HuH-7.5 (cell line): ENCODE measurements around the gene ERC2.

Source experiments
- DNase-seq: peaks from one replicate; pipeline ENCODE4 v3.0.0; 2011; ENCODE audit warnings: low spot score

ERC2 gene

DNA sequence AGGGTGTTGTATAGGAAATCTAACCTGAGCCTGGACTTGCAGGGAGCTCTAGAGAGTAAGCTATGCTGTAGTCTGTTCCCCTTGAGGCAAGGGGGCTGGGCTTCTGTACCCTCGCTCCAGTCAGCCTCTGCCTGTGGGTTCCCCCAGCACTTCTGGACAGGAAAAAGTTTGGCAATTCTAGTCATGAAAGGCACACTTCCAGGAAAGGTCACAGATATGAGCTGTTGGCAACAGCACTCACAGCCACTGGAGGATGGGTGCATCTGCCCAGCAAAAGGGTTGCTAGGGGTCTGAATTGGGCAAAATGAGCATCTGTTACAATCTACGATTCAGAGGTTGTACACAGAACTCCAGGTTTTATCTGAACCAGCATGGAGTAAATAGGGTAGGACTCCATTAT is 281.2 kb downstream of the ERC2 start:
- no peak for DNase-seq

DNA sequence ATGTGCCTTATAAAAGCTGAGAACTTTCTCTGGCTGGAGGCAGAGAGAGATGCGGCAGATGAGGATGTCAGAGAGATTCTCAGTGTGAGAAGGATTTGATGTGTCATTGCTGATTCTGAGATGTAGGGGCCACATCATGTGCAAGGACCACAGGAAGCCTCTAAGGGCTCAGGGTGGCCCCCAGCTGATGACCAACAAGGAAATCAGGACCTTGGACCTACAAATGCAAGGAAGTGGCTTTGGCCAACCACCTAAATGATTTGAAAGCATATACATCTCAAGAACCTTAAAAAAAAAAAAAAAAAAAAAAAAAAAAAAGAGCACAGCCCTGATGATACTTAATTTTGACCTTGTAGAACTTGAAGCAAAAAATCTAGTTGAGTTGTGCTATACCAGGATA is 282.4 kb downstream of the ERC2 start:
- no peak for DNase-seq

DNA sequence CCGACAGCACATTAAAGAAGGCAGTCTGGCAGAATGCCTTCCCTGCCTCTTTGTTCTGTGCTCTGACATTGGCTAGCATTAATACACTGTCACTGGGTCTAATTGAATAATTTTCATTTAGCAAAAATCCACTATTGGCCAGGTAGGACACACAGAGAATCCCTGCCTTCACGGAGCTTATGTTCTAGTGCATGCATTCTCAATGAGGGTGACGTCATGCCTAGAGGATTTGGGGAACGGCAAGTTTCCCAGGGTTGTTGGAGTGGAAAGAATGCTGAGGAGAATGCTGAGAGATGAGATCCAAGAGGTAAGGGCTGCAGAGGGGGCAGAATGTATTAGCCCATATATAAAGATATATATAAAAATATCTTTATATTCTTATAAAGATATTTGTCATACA is 284.7 kb downstream of the ERC2 start:
- no peak for DNase-seq

DNA sequence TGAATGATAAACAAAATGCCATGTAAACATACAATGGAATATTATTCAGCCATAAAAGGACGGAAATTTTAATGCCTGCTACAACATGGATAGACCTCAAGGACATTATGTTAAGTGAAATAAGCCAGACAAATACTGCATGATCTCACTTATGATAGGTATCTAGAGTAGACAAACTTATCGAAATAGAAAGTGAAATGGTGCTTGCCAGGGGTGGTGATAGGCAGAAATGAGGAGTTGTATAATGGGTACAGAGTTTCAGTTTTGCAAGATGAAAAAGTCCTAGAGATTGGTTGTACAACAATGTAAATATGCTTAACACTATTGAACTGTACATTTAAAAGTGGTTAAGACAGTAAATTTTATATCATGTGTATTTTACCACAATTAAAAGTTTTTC is 287.8 kb downstream of the ERC2 start:
- no peak for DNase-seq

DNA sequence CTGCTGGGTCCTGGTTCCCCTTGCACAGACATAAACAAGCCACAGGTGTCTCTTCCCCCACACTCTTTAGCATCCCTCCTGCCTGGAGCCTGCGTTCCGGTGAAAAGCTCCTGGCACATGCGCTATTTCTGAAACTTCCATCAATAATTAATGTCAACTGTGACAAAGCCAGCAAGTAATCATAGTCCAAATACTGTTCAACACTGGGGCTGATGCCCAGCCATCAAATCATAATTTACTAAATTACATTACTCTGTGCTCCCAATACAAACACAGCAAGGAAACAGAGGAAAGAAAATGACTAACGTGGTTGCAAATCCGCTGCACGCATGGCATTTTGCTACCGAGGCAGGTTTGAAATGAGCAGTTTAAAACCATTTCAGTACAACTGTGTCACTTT is 294.7 kb downstream of the ERC2 start:
- no peak for DNase-seq

DNA sequence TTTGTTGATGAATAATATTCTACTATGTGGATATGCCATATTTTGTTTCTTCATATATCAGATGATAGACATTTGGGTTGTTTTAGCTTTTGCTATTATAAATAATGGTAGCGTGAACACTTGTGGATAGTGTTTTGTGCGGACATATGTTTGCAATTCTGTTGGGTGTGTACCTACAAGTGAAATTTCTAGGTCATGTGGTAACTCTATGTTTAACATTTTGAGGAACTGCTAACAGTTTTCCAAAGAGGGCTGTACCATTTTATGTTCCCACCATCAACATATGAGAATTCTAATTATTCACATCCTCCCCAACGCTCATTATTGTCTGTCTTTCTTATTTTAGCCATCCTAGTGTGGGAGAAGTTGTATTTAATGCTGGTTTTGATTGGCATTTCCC is 303.8 kb downstream of the ERC2 start:
- DNase-seq: no peak

DNA sequence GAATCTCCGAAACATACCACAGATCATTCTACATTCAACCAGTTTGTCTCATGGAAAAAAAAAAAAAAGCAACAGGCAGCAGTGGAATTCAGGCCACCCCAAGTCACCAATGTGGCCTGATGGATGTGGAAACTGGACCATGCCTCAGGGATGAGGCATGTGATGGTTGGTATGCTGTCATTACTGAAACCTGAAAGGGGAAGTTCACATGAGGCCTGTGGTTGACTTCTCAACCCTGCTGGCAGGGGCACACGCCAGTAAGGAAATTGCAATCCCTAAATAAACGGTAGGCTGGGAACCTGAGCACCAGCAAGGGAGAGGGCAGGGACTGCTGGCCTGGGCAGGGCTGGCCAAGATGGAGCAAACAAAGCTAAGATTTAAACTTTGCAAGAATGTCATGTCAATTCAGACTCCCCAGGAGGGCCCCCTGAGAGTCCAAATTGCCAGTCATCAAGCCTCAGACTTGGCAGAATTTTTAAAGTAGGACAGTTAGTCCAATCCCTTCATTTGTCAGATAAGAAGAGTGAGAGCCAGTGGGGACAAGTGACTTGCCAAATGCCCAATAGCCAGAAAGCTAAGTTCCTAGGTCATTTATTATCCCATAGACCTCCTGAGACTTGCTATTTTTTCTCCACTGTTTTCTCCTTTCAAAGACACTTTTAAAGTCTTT is 310.4 kb downstream of the ERC2 start:
- no peak for DNase-seq

DNA sequence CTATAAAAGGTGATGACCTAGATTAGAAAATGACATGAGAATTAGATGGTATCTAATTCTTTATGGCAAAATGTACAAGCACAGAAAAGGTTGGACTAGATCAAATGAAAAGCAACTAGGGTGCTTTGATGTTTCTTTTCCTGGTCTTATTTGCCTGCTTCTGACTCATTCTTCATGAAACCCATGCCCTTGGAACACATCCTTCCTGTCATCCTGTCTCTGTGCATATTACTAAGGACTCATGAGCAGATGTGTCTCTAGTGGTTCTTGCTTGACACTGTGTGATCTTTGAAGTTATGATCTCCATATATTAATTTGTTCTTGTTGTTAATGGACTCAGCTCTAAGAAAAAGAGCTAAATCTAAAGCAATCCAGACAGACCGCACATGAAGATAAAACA is 314.0 kb downstream of the ERC2 start:
- no peak for DNase-seq

DNA sequence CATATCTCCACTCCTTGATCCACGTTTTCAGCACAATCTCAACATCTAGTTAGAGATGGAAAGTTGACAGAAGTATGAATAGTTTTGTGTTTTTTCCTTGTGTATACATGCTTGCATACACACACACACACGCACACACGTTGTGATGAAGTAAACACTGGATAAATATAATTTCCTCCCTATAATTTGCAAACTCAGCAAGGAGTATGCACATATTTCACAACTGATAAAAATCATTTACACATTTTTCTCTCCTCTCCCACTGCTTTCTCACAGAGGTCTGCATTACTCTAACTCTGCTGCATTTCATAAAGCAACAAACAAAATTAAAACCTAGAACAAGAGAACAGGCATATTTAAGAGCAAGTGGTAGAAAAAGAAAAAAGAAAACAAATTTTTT is 320.9 kb downstream of the ERC2 start:
- DNase-seq: no peak

DNA sequence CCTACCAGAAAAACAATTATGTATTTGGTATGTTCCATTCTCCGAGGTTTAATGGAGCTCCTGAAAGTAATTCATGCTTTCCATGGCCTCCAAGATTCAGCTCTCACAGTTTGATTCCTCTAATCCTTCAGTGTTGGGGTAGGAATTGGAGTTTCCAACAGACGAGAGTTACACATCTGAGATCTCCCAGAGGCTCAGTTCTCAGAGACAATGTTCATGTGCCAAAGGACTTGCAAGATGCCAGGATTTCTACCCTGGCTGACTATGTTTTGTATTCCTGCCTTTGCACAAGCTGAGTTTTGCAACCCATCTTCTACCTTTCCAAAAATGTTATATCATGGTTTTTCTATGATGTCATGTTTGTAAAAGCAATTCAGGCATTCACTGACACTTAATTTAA is 322.9 kb downstream of the ERC2 start:
- DNase-seq: no peak

DNA sequence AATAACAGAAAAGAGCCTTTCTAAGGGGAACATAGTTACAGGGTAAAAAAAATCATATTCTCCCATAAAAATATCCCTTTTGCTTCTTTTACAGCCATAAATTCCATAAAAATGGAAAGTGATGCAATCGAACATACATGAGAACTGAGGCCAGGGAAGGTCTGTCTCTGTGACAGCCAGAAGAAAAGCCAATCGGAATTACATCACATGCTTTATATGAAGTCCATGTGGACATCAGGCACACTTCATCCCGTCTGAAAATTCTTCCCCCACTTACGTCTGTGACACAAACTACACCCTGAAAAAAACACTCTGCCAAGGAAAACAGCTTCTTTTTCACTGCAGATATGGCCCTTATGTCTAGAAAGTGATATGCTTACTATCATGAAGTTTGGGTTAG is 323.5 kb downstream of the ERC2 start:
- no peak for DNase-seq

DNA sequence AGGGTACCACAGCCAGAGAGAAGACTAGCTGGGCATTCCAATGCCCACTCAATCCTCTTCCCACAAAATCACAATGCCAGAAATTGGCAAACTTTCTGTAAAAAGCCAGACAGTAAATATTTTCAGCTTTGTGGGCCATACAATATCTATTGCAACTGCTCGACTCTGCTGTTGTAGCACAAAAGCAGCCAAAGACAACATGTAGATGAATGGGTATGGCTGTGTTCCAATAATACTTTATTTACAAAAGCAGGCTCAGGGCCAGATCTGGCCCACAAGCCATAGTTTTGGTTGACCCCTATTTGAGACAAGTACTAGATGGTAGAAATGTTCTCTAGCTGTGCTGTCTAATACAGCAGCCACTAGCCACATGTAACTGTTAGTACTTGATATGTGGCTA is 330.9 kb downstream of the ERC2 start:
- DNase-seq: no peak

DNA sequence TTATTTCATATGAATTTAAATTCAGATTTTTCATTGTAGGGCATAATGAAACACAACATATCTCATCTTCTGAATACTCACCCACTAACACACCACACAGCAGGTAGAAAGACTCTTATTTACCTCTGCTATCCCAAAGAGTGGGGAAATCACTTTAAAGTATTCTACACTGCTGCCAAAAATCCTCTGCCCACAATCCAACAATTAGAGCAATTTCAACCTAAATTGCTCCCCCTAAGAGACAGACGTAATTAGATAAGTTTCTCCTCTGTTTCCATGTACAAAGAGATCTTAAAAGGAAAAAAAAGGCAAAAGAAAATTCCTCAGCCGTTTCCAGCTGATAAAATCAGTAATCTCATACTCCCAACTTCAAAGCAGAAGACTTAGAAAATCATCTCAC is 331.8 kb downstream of the ERC2 start:
- no peak for DNase-seq

DNA sequence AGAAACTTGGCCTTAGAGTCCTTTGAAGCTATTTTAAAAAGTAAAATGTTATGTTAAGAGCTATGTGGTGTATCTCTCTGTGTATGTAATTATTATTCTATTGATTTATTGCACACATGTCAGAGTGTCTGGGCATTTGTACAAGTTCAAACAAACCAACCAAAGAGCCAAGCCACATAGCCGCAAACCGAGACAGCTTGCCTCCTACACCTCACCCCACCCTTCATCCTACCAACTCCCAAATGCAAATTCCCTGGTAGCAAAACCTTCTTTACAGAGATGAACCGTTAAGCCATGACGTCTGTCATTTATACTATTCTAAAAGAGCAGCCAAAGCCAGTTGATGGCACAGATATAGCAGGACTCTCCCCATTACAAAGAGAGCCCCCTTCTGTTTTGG is 332.3 kb downstream of the ERC2 start:
- DNase-seq: no peak

DNA sequence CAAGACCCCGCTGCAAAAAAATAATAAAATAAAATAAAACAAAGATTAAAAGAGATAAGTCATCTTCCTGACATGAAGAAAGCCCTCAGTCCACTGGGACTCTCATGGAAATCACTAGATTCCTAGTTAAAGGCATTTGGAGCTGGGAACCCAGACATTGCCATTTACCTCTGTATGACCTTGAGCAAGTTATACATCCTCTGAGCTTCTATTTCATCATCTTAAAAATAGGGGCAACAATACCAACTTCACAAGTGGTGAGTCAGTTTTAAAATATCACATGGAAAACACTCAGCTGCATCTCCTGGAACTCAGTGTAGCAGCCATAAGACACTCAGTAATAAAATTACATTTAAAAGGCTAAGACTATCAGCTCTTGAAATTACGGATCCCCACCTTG is 334.8 kb downstream of the ERC2 start:
- DNase-seq: no peak

DNA sequence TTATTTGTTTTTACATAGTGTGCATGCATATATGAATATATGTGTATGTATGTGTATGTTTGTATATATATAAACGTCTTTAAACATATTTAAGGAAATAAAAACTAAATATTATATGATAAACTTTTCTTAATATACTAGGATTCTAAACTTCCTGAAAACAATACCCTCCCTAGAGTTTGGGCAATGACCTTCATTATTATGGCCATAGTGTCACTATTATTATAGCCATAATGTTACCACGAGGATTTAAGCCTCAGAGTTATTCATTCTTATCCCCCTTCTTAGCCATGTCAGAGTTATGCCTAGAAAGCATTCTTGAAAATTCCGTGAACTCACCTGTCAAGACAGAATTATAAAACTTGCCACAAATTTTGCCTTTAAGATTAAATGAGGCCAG is 335.5 kb downstream of the ERC2 start:
- no peak for DNase-seq

DNA sequence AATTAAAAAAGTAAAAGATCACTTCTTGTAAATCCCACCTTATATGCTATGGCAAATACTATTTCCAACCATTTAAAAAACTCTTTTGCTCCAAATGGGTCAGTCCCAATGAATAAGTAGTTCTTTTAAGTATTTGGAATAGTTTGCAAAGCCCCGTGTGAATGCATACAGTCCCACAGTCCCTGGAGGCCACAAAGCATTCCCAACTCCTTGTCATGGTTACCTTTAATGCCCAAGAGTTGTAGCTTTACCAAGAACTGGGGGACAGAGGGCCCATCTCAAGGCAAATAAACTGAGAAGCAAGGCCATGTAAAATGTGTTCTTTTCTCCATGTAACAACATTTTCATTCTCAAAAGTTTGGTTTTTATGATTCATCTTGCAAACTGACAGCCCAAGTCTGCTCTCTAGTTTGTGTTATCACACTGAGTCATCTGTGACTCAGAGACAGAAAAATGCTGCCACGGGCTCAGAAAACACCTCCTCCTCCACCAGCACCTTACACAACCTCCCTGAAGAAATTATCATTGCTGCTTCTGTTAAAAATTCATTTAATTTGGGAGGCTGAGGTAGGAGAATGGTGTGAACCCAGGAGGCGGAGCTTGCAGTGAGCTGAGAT is 336.2 kb downstream of the ERC2 start:
- DNase-seq: no peak

DNA sequence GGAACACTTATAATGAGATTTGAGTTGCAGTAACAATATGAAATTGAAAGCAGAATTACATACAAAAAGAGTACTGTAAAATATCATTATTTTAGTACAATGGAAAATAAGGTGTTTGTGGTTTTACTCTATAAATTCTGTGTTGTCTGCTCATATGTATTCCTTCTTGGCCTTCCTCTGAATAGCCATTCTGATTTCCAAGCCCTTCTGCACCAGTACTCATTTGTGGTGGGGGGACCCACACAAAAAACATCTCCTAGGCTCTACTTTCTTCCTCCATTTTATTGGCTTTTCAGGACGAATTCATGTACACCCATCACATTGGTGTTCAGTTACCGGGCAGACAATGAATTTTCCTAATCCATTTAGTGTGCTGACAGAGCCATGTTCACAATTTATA is 338.2 kb downstream of the ERC2 start:
- no peak for DNase-seq

DNA sequence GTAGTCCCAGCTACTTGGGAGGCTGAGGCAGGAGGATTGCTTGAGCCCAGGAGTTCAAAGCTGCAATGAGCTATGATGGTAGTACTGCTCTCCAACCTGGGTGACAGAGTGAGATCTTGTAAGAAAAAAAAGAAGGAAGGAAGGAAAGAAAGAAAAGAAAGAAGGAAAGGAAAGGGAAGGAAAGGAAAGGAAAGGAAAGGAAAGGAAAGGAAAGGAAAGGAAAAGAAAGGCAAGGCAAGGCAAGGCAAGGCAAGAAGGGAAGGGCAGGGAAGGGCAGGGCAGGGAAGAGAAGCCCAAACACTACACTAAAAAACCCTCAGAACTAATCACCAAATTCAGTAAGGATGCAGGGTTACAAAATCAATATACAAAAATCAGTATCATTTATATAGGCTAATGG is 341.6 kb downstream of the ERC2 start:
- DNase-seq: no peak

DNA sequence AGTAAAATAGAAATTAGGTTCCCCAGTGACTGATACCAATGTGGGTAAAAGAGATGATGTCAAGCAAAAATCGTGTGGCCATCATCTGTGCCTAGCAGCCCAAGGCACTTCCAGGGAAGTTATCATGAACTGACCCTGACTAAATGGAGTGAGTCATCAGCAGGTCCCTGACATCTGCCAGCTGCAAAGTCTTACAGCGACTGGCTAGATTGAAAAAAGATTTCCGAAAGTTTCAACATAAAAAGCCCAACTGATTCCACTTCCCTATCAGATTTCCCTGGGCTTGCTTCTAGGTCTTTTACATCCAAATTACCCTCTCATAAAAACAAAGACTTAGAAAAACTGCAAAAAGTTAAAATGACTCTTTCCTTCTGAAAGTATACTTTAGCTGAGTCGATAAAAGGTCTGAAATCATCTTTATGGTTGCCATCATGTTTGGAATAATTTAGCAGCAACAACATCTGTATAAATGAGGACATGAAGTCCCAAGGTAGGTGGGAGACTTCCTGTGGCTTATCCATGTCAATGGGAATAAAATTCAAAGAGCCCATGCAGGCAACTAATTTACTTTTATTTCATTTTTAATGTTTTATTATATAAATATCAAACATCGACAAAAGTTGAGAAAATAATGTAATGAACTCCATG is 342.8 kb downstream of the ERC2 start:
- no peak for DNase-seq

DNA sequence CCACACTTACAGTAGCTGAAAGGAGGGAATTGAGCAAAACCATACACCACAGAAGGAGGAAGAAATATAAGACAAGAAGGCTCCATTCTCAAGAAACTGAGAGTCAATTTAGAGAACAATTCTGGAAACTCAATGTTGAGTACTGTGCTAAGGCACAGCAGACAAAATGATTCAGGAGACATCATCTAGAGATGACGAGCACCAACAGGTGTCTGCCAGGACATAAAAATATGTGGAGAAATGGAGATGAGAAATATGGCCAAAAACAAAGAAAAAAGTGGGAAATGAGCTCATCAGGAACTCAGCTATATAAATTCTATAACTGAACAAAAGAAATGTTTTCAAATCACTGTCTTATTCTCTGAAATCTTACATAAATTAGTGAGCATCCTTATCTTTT is 343.7 kb downstream of the ERC2 start:
- DNase-seq: no peak

DNA sequence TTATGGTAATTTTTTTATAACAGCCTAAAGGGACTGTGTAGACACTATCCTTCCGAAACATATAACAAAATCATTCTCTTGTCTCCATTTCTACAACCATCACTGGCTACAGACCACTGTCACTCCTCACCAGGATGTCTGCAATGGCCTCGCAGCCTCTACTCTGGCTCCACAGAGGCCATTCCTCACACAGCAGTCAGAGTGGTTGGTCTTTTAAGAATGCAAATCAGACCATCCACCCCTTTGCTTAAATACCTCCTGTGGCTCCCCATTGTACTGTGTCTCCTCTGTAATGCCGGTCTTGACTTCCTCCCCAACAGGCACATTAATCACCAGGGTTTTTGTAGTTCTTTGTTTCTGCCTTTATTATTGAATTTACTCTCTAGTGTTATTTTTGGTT is 344.8 kb downstream of the ERC2 start:
- no peak for DNase-seq

DNA sequence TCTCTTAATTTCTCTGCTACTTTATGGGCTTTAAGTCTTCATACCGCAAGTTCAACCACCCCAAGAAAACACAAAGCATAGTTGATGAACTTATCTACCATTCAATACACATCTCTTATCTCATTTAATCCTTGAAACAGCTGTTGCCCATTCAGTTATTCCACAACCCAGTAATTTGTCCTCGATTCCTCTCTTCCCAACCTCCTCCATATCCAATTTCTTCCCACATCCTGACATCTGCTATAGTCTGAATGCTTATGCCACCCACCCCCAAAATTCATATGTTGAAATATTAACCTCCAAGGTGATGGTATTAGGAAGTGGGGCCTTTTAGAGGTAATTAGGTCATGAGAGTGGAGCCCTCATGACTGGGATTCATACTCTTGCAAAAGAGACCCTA is 345.4 kb downstream of the ERC2 start:
- no peak for DNase-seq

DNA sequence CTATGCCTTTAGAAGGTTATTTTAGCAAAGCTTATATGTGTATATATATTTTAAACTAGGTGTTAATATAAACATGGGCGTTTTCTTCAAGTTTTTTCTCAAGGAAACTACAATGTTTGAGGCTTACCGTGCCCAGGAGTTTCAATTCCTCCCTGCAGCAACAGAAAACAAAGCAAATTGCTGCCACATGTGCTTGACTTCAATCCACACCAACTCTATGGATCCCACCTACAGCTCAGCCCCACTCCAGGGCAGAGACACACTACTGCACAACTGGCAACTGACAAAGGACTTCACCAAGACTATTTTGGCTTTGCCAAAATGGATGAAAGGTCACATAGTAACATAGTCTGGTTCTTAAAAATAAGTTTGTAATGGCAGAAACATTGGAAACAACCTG is 346.6 kb downstream of the ERC2 start:
- DNase-seq: no peak
